Activated B cell treated with CpG ODN at 0.5 μM for 24 hours (primary cell): ENCODE measurements around the gene MAP3K19. TPM values are rescaled to one million over a fixed set of nuclear protein-coding genes. Genes with fewer than 3 reads are reported as not detected.
"Not testable (repeated sequence)": the region's sequence is repeated elsewhere in the genome, so short reads cannot be mapped to it uniquely, and the experiment has no call there.

Experiments
- ATAC-seq: fragments of 200-7000 bp; cut with Tn5 transposase; one replicate; pipeline ENCODE4 v1.10.0; 2021; ENCODE audit warnings: low read depth, mild to moderate bottlenecking, moderate library complexity
- CTCF ChIA-PET: fragments of 350-600 bp; sonication (Branson Sonifier 250); formaldehyde crosslinking; loops from one replicate; lab custom pipeline; 2021; ENCODE audit warnings: antibody characterized with exemption; lab: Charles Lee
- POLR2A ChIA-PET: fragments of 350-600 bp; sonication (Branson Sonifier 250); formaldehyde crosslinking; loops from one replicate; lab custom pipeline; 2021; ENCODE audit warnings: antibody characterized with exemption; lab: Charles Lee
- DNase-seq: peaks from one replicate; pipeline ENCODE4 v3.0.0; 2022
- H3K27ac Mint-ChIP-seq: one replicate; pipeline ENCODE4 v1.8.0; 2020; ENCODE audit warnings: mixed read lengths
- H3K27me3 Mint-ChIP-seq: one replicate; pipeline ENCODE4 v1.8.0; 2021; ENCODE audit warnings: mixed read lengths
- H3K36me3 Mint-ChIP-seq: one replicate; pipeline ENCODE4 v1.8.0; 2021; ENCODE audit warnings: low read depth, mixed read lengths
- H3K4me1 Mint-ChIP-seq: one replicate; pipeline ENCODE4 v1.8.0; 2021; ENCODE audit warnings: mixed read lengths
- H3K4me3 Mint-ChIP-seq: one replicate; pipeline ENCODE4 v1.8.0; 2020; ENCODE audit warnings: mild to moderate bottlenecking, mixed read lengths
- H3K9me3 Mint-ChIP-seq: one replicate; pipeline ENCODE4 v1.8.0; 2020; ENCODE audit warnings: mixed read lengths
- CTCF ChIP-seq: fragments of 200-600 bp; IDR thresholded peaks from one replicate; pipeline ENCODE4 v1.8.0; 2022; ENCODE audit warnings: antibody characterized with exemption, mild to moderate bottlenecking
- intact Hi-C: fragments of 100-400 bp; cut with micrococcal nuclease; formaldehyde crosslinking; loops from one replicate; pipeline ENCODE4 v1.15.1; 2024
- total RNA-seq: library from RNA; stranded (reverse); gene quantifications from 2 replicates; pipeline ENCODE4 v1.2.3, GENCODE V29; 2022

Gene MAP3K19
- total RNA-seq, 1 donor from 2014 or later, result not detected

- no peak for TF ChIP-seq CTCF
- CTCF ChIA-PET, result no interaction called here
- Mint-ChIP-seq H3K27ac (no peak overlapping the region), H3K36me3 (peaks cover 10% of the 10 kb centered on the region), H3K4me1 (peaks cover 3% of the 10 kb centered on the region), H3K27me3 (peaks cover 5% of the 10 kb centered on the region), H3K9me3 (peaks cover 26% of the 10 kb centered on the region), H3K4me3 (no peak overlapping the region)
- intact Hi-C loops, result no loop called here
- POLR2A ChIA-PET, result no interaction called here
- DNase-seq (no peak), ATAC-seq (no peak)
Measured at GRCh38 chr2:134976074-134976702, 71.1 kb downstream of the MAP3K19 start.

GRCh38 chr2:134975281-134976009 lies 71.8 kb downstream of the MAP3K19 start:
- POLR2A ChIA-PET, result no interaction called here
- H3K27me3 Mint-ChIP-seq, result peaks cover 4% of the 10 kb centered on the region
- H3K36me3 Mint-ChIP-seq, result peaks cover 10% of the 10 kb centered on the region
- intact Hi-C loops, result no loop called here
- H3K9me3 Mint-ChIP-seq, result peaks cover 26% of the 10 kb centered on the region
- ATAC-seq (no peak), DNase-seq (no peak)
- H3K4me1 Mint-ChIP-seq, result peaks cover 3% of the 10 kb centered on the region
- CTCF ChIA-PET, result no interaction called here
- no peak overlapping the region for H3K4me3 Mint-ChIP-seq
- no peak for TF ChIP-seq CTCF
- no peak overlapping the region for H3K27ac Mint-ChIP-seq

- CTCF ChIA-PET, result no interaction called here
- Mint-ChIP-seq H3K36me3 (peaks cover 10% of the 10 kb centered on the region), H3K27me3 (no peaks in the 10 kb centered on the region), H3K4me1 (peaks cover 3% of the 10 kb centered on the region), H3K9me3 (peaks cover 35% of the 10 kb centered on the region), H3K27ac (no peak overlapping the region), H3K4me3 (no peak overlapping the region)
- no peak for ATAC-seq
- TF ChIP-seq CTCF, result no peak
- no peak for DNase-seq
- POLR2A ChIA-PET, result no interaction called here
- intact Hi-C loops, result no loop called here
Measured at GRCh38 chr2:134973241-134974138, 73.8 kb downstream of the MAP3K19 start.

GRCh38 chr2:134967166-134967565 lies 80.1 kb downstream of the MAP3K19 start:
- DNase-seq, H3K27me3 Mint-ChIP-seq, intact Hi-C loops, H3K27ac Mint-ChIP-seq, H3K4me3 Mint-ChIP-seq, POLR2A ChIA-PET, ATAC-seq, CTCF ChIA-PET, H3K4me1 Mint-ChIP-seq, H3K36me3 Mint-ChIP-seq: not testable (repeated sequence)
- H3K9me3 Mint-ChIP-seq, result peaks cover 14% of the 10 kb centered on the region

DNA sequence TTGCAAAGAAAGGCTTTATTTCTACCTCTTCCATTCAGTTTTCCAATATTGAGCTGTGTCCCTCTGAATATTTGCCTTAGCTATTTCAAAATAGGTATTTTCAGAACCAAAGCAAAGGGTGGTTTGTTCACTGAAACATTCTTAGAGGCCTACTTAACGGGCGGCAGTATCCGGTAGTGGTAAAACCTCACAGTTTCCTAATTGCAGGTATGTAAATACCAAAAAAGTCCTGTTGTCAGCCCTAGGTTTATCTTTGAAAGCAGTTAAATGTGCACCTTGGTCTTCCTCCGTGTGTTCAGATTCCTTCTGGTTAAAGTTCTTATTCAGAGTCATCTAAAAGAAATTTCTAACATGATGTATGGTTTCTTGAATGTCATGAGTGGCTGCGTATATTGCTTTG lies 89.8 kb downstream of the MAP3K19 start:
- ATAC-seq, result no peak
- Mint-ChIP-seq H3K9me3 (no peaks in the 10 kb centered on the region), H3K27ac (no peak overlapping the region), H3K4me1 (peaks cover 8% of the 10 kb centered on the region), H3K4me3 (no peak overlapping the region), H3K27me3 (no peaks in the 10 kb centered on the region), H3K36me3 (peaks cover 49% of the 10 kb centered on the region)
- POLR2A ChIA-PET, result no interaction called here
- DNase-seq, result no peak
- no peak for TF ChIP-seq CTCF
- intact Hi-C loops, result no loop called here
- CTCF ChIA-PET, result interaction anchor here (0.6 kb wide), 1 partner anchor 1351 kb away, joined by 3 read pairs; no protein-coding TSS in a partner anchor
